Cardiac fibroblast (primary cell): Measurements from ENCODE around the gene TSHZ3.

Source experiments
- DNase-seq, 2 donors: peaks; one replicate each; pipeline versions ENCODE4 v3.0.0 to v3.0.0-alpha.2; 2010; ENCODE audit warnings: low read depth in 2 of 2
- H3K4me3 ChIP-seq, 2 donors: replicated peaks in 1 of 2; 1 replicate in 1 of 2; 2 replicates in 1 of 2; pipeline ENCODE4 v1.5.1; 2011; ENCODE audit warnings: low read depth in 2 of 2, low read length in 2 of 2, mild to moderate bottlenecking in 2 of 2, moderate library complexity in 1 of 2
- TF ChIP-seq, protein P1 (sequence below): IDR thresholded peaks from one replicate; pipeline ENCODE4 v1.5.1; 2011; ENCODE audit warnings: low read depth, mild to moderate bottlenecking, low read length, inconsistent platforms

Gene TSHZ3

DNA sequence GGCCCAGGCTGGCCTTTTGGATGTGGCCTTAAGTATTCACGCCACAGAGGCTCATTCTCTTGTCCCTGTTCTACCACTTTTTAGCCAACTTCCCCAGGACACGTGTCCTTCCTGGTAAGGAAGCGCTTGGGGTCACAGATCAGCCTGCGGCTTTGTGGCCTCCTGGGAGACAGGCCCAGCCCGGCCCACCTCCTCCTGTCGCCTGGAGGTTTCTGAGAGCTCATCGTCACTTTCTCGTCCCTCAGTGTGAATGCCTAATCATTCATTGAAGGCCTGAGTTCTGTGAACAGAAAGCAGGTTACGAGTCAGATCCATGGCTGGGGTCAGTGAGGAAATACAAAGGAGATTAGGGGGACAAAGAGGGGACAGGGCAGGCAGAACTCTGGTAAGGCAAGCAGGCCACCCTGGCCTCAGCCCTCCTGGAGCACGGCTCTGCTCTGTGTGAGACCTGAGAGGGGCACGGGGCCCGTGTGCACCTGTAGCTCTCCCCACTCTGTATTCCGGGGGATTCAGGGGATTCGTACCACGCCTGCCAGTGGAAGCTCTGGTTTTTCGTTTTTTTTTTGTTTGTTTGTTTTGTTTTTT lies 38.6 kb upstream of the TSHZ3 start:
- H3K4me3 ChIP-seq = no peak overlapping the region
- TF ChIP-seq, protein P1, sequence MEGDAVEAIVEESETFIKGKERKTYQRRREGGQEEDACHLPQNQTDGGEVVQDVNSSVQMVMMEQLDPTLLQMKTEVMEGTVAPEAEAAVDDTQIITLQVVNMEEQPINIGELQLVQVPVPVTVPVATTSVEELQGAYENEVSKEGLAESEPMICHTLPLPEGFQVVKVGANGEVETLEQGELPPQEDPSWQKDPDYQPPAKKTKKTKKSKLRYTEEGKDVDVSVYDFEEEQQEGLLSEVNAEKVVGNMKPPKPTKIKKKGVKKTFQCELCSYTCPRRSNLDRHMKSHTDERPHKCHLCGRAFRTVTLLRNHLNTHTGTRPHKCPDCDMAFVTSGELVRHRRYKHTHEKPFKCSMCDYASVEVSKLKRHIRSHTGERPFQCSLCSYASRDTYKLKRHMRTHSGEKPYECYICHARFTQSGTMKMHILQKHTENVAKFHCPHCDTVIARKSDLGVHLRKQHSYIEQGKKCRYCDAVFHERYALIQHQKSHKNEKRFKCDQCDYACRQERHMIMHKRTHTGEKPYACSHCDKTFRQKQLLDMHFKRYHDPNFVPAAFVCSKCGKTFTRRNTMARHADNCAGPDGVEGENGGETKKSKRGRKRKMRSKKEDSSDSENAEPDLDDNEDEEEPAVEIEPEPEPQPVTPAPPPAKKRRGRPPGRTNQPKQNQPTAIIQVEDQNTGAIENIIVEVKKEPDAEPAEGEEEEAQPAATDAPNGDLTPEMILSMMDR = no peak
- DNase-seq = no peak

DNA sequence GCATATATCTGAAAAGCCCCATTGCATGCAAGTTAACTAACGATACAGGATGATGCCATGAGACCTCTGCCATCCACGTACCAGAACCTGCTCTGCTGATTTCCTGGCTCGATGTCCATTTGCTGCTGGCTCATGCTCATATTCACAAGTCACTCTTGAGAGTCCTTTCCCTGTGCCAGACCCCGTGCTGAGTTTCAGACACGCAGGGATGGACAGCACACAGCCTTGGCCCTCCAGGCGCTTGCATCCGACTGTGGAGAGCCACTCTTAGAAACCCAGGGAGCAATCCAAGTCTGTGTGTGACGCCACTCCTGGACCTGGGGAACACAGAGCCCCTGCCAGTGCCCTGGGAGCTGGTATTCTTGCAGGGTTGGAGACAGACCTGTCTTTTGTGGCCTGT lies 37.6 kb upstream of the TSHZ3 start:
- no peak overlapping the region for H3K4me3 ChIP-seq
- TF ChIP-seq, protein P1 = no peak
- no peak for DNase-seq

DNA sequence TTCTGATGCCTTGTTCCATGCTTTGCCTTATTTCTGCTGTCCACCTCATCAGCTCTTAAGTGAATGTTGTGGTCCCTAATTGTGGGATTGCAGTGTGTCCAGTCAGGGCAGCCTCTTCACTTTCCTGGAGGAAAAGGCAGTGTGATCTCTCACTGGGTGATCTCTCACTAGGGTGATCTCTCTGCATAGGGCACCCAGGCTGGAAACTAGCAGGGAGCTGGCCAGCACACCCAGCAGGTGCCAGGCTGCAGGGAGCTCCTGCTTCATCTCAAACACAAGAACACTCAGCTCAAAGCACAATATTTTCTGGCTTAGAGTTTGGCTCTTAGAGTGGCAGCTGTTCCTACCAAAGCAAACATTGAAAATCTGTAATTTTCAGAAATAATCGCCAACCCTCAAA lies 36.5 kb upstream of the TSHZ3 start:
- no peak for DNase-seq
- no peak overlapping the region for H3K4me3 ChIP-seq
- TF ChIP-seq, protein P1 = no peak

DNA sequence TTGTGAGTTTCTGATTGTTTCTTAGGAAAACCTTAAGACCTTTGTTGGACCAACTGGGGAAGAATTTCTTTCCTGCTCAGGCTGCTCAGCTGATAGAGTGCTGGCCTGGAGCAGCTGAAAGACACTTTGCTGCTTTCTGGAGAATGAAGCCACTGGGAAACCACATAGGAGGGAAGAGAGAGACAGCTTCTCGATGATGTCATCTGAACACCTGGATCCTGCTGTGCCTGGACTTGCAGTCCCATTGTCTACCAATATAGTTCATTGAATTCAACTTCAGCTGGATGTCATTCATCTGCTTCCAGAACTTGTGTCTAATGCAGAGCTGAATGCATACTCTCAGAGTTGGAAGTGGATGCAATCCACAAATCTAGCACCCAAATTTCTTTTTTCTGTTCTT lies 34.3 kb upstream of the TSHZ3 start:
- TF ChIP-seq, protein P1 = no peak
- DNase-seq = peak in 1 of 2 donors; percentile 26
- H3K4me3 ChIP-seq = no peak overlapping the region

DNA sequence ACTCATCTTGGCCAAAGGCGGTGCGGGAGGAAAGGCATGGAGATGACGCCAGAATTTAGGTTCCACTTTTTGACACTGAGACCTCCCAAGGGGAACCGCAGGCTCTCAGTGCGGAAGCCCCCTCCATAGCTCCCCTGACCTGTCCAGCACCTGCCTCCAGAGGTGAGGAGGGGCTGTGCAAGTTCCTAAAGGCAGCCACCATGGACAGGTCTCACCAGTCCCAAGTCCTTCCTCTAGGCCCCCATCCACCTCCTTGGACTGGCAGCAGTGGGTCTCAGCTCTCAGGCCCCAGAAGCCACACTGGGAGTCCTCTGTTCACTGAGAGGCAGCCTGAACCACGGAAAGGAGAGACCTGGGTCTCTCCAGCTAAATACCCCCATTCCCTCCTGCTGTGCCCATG lies 31.6 kb upstream of the TSHZ3 start:
- no peak overlapping the region for H3K4me3 ChIP-seq
- DNase-seq = no peak
- TF ChIP-seq, protein P1 = no peak

DNA sequence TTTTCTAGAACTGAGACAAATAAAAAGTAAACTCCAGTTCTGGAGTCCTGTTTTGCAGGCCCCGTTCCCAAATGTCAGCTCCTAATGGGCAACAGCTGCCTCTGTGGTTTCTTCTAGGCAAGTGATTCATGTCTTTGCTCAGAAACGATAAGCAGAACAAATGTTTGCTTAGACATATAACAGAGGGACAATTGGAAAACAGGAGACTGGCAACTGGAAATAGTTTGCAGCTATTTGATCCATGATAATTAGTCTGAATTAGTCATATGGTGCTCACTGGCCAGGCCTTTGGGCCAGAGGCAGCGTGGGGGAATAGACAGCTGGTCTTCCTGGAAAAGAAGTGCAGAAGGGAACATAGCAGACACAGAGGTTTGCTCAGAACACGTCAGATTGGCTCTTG lies 29.2 kb upstream of the TSHZ3 start:
- H3K4me3 ChIP-seq = no peak overlapping the region
- TF ChIP-seq, protein P1 = no peak
- DNase-seq = peak; percentile 94 to 95

DNA sequence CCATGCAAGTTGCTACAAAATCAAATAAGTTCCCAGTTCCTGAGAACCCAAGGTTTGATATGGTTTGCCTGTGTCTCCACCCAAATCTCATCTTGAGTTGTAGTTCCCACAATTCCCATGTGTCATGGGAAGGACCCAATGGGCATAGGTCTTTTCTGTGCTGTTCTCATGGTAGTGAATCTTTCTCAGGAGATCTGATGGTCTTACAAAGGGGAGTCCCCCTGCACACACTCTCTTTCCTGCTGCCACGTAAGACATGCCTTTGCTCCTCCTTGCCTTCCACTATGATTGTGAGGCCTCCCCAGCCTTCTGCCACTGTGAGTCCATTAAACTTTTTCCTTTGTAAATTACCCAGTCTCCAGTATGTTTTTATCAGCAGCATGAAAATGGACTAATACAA lies 28.5 kb upstream of the TSHZ3 start:
- TF ChIP-seq, protein P1 = no peak
- peak; percentile 31 to 39 for DNase-seq
- no peak overlapping the region for H3K4me3 ChIP-seq
